ENCODE data around the gene P3H1.

- TF ChIP-seq MYC (IDR thresholded peaks at IDR 0.05; ENCODE audit: low read depth, low read length): no peak
- no peak for TF ChIP-seq POLR2A (IDR thresholded peaks at IDR 0.05; ENCODE audit: extremely low read depth, insufficient read length)
- no peak for TF ChIP-seq CTCF (IDR thresholded peaks at IDR 0.05; ENCODE audit: low read depth, low read length)
- TF ChIP-seq MAX (IDR thresholded peaks at IDR 0.05; ENCODE audit: low read depth, low read length): no peak
Measured at GRCh38 chr1:42788021-42788420, 21.2 kb upstream of the P3H1 start.

Data from NB4 (cell line).